IMR-90 (cell line): ENCODE data around the gene ANKRD31. TPM values are rescaled to one million over a fixed set of nuclear protein-coding genes. Genes with fewer than 3 reads are reported as not detected.

Source experiments
- ATAC-seq: fragments of 200-7000 bp; cut with Tn5 transposase; 2 replicates; pipeline ENCODE4 v1.9.1; 2020; ENCODE audit warnings: low read depth, mild to moderate bottlenecking, moderate library complexity
- BruUV-seq: library from RNA; stranded (reverse); fragments of 400-500 nt; replicated peaks from 2 replicates; lab custom pipeline; 2021; lab: Mats Ljungman, UMichigan
- CTCF ChIA-PET: fragments of 300-600 bp; formaldehyde crosslinking; extraction: SDS; loops from one replicate; lab custom pipeline; 2021; ENCODE audit warnings: antibody characterized with exemption; lab: Yijun Ruan, JAX
- POLR2A ChIA-PET: fragments of 300-600 bp; sonication (Branson Sonifier 250); formaldehyde crosslinking; loops from one replicate; lab custom pipeline; 2022; ENCODE audit warnings: antibody characterized with exemption; ENCODE audit not compliant: unreplicated experiment; lab: Charles Lee
- DNase-seq: peaks from one replicate; pipeline ENCODE4 v3.0.0; 2013
- H2AFZ ChIP-seq: replicated peaks from 2 replicates; pipeline ENCODE3; 2013; ENCODE audit warnings: low read length, mild to moderate bottlenecking; ENCODE audit not compliant: poor library complexity
- H2AK5ac ChIP-seq: 2 replicates; pipeline ENCODE4 v1.6.1; 2013; ENCODE audit warnings: low read depth, low read length, inconsistent platforms
- H2AK9ac ChIP-seq: replicated peaks from 2 replicates; pipeline ENCODE3; 2013; ENCODE audit warnings: mild to moderate bottlenecking, low read depth, low read length, moderate library complexity; ENCODE audit not compliant: poor library complexity
- H2BK120ac ChIP-seq: 2 replicates; pipeline ENCODE4 v1.6.1; 2013; ENCODE audit warnings: low read depth, low read length, inconsistent platforms
- H2BK15ac ChIP-seq: 3 replicates; pipeline ENCODE4 v1.6.1; 2013; ENCODE audit warnings: low read depth, low read length, inconsistent platforms
- H2BK20ac ChIP-seq: 2 replicates; pipeline ENCODE4 v1.6.1; 2013; ENCODE audit warnings: low read depth, mild to moderate bottlenecking, inconsistent platforms, low read length, moderate library complexity
- H2BK5ac ChIP-seq: 2 replicates; pipeline ENCODE4 v1.6.1; 2013; ENCODE audit warnings: mild to moderate bottlenecking, low read depth, low read length, inconsistent platforms; ENCODE audit not compliant: poor library complexity, severe bottlenecking
- H3K14ac ChIP-seq: replicated peaks from 2 replicates; pipeline ENCODE4 v1.6.1; 2013; ENCODE audit warnings: low read depth, low read length, inconsistent platforms
- H3K18ac ChIP-seq: 2 replicates; pipeline ENCODE4 v1.6.1; 2013; ENCODE audit warnings: low read depth, low read length, control low read depth
- H3K23ac ChIP-seq: 2 replicates; pipeline ENCODE4 v1.6.1; 2013; ENCODE audit warnings: low read depth, low read length, inconsistent platforms
- H3K27ac ChIP-seq: 2 replicates; pipeline ENCODE4 v1.5.1; 2013; ENCODE audit warnings: mild to moderate bottlenecking, control low read depth, low read length; ENCODE audit not compliant: insufficient read depth
- H3K27me3 ChIP-seq: 2 replicates; pipeline ENCODE4 v1.6.1; 2013; ENCODE audit warnings: low read length; ENCODE audit not compliant: control insufficient read depth, insufficient read depth
- H3K36me3 ChIP-seq: 2 replicates; pipeline ENCODE4 v1.6.1; 2013; ENCODE audit warnings: low read length, mixed read lengths; ENCODE audit not compliant: control insufficient read depth, insufficient read depth
- H3K4ac ChIP-seq: 2 replicates; pipeline ENCODE4 v1.6.1; 2013; ENCODE audit warnings: low read depth, low read length, inconsistent platforms
- H3K4me1 ChIP-seq: 2 replicates; pipeline ENCODE4 v1.6.1; 2013; ENCODE audit warnings: low read length, mixed read lengths; ENCODE audit not compliant: control insufficient read depth, insufficient read depth
- H3K4me2 ChIP-seq: 2 replicates; pipeline ENCODE4 v1.6.1; 2013; ENCODE audit warnings: low read depth, mild to moderate bottlenecking, control low read depth, low read length, moderate library complexity
- H3K4me3 ChIP-seq: 2 replicates; pipeline ENCODE4 v1.5.1; 2013; ENCODE audit warnings: low read depth, mild to moderate bottlenecking, control low read depth, low read length, moderate library complexity; ENCODE audit not compliant: insufficient read depth
- H3K56ac ChIP-seq: 2 replicates; pipeline ENCODE4 v1.6.1; 2013; ENCODE audit warnings: low read length, inconsistent platforms; ENCODE audit not compliant: insufficient read depth; ENCODE audit errors: extremely low read depth
- H3K79me1 ChIP-seq, 2 experiments: 2 replicates each; pipeline ENCODE4 v1.6.1; 2013; ENCODE audit warnings: low read length in 2 of 2, inconsistent platforms in 1 of 2, low read depth in 1 of 2
- H3K9ac ChIP-seq: 2 replicates; pipeline ENCODE4 v1.6.1; 2013; ENCODE audit warnings: low read depth, low read length, control low read depth
- H3K9me1 ChIP-seq: 2 replicates; pipeline ENCODE4 v1.6.1; 2013; ENCODE audit warnings: low read length, inconsistent platforms; ENCODE audit not compliant: insufficient read depth
- H3K9me3 ChIP-seq: 2 replicates; pipeline ENCODE4 v1.6.1; 2013; ENCODE audit warnings: low read length; ENCODE audit not compliant: control insufficient read depth, insufficient read depth
- H4K20me1 ChIP-seq: 2 replicates; pipeline ENCODE4 v1.6.1; 2013; ENCODE audit warnings: low read length, inconsistent platforms; ENCODE audit not compliant: insufficient read depth
- H4K5ac ChIP-seq: 2 replicates; pipeline ENCODE4 v1.6.1; 2013; ENCODE audit warnings: mild to moderate bottlenecking, low read depth, low read length, control low read depth
- H4K8ac ChIP-seq, 2 experiments: 2 replicates each; pipeline ENCODE4 v1.6.1; 2013; ENCODE audit warnings: low read depth in 2 of 2, low read length in 2 of 2, control low read depth in 1 of 2, inconsistent platforms in 1 of 2
- H4K91ac ChIP-seq: 2 replicates; pipeline ENCODE4 v1.6.1; 2013; ENCODE audit warnings: low read depth, low read length, inconsistent platforms; ENCODE audit not compliant: insufficient read depth
- CEBPB ChIP-seq: IDR thresholded peaks from 2 replicates; pipeline ENCODE4 v1.6.1; 2012; ENCODE audit warnings: low read depth, low read length, improper control_type of control experiment
- CHD1 ChIP-seq: IDR thresholded peaks from 2 replicates; pipeline ENCODE4 v1.6.1; 2012; ENCODE audit warnings: low read depth, low read length, improper control_type of control experiment
- FOS ChIP-seq: fragments of 150-350 bp; IDR thresholded peaks from 2 replicates; pipeline ENCODE4 v1.6.1; 2016; ENCODE audit warnings: low read depth, low read length
- MAFK ChIP-seq: IDR thresholded peaks from 2 replicates; pipeline ENCODE4 v1.6.1; 2012; ENCODE audit warnings: low read depth, low read length, improper control_type of control experiment
- MXI1 ChIP-seq: IDR thresholded peaks from 2 replicates; pipeline ENCODE4 v1.6.1; 2012; ENCODE audit warnings: low read depth, mild to moderate bottlenecking, low read length, moderate library complexity, borderline replicate concordance
- POLR2A ChIP-seq: IDR thresholded peaks from 2 replicates; pipeline ENCODE4 v1.6.1; 2012; ENCODE audit warnings: mild to moderate bottlenecking, low read depth, low read length
- RAD21 ChIP-seq: IDR thresholded peaks from 2 replicates; pipeline ENCODE4 v1.6.1; 2012; ENCODE audit warnings: low read length, improper control_type of control experiment
- RFX5 ChIP-seq: IDR thresholded peaks from 2 replicates; pipeline ENCODE4 v1.8.0; 2012; ENCODE audit warnings: low read depth, mild to moderate bottlenecking, low read length, moderate library complexity
- WGBS, 2 experiments: methylation state at CpG; one replicate each; pipeline versions ENCODE4 v1.1.5 to v1.1.7; 2013; ENCODE audit warnings: missing lambda C conversion rate in 2 of 2; ENCODE audit not compliant: insufficient read length in 1 of 2; ENCODE audit errors: extremely low coverage in 2 of 2; 5-methylcytosine and 5-hydroxymethylcytosine counted together
- dilution Hi-C: fragments of 300-500 bp; cut with HindIII; formaldehyde crosslinking; loops from one replicate; pipeline ENCODE4 v1.14.3; 2018; ENCODE audit warnings: low sequenced_read_pairs; ENCODE audit not compliant: unreplicated experiment
- in situ Hi-C: fragments of 300-500 bp; cut with MboI; formaldehyde crosslinking; loops from 3 replicates; pipeline ENCODE4 v1.14.3; 2019; ENCODE audit warnings: low sequenced_read_pairs, inconsistent platforms, mixed read lengths
- intact Hi-C: fragments of 100-400 bp; cut with micrococcal nuclease; formaldehyde crosslinking; loops from 2 replicates; pipeline ENCODE4 v1.10.0; 2022
- polyA plus RNA-seq, 3 experiments: library from polyadenylated mRNA; depleted of rRNA; stranded (reverse); fragments of >200 nt; gene quantifications; 2 replicates each; pipeline ENCODE4 v1.2.3, GENCODE V29; 2012; ENCODE audit warnings: low replicate concordance in 1 of 3
- total RNA-seq: library from RNA; depleted of rRNA; stranded (reverse); fragments of >200 nt; gene quantifications from 2 replicates; pipeline ENCODE4 v1.2.3, GENCODE V29; 2012
- TF ChIP-seq, protein P1 (sequence below): conservative IDR thresholded peaks from 2 replicates; pipeline ENCODE4 v1.5.1; 2012; ENCODE audit warnings: mild to moderate bottlenecking, low read depth, low read length, improper control_type of control experiment
- TF ChIP-seq, protein P2 (sequence below): fragments of 150-350 bp; IDR thresholded peaks from 2 replicates; pipeline ENCODE4 v1.6.1; 2017; ENCODE audit warnings: mild to moderate bottlenecking, antibody characterized with exemption, low read length, low read depth

The ANKRD31 gene
- total and polyA plus RNA-seq, 2 of the 4 experiments (the other 2 are of a cell fraction): under 0.01 to 0.02 TPM

DNA sequence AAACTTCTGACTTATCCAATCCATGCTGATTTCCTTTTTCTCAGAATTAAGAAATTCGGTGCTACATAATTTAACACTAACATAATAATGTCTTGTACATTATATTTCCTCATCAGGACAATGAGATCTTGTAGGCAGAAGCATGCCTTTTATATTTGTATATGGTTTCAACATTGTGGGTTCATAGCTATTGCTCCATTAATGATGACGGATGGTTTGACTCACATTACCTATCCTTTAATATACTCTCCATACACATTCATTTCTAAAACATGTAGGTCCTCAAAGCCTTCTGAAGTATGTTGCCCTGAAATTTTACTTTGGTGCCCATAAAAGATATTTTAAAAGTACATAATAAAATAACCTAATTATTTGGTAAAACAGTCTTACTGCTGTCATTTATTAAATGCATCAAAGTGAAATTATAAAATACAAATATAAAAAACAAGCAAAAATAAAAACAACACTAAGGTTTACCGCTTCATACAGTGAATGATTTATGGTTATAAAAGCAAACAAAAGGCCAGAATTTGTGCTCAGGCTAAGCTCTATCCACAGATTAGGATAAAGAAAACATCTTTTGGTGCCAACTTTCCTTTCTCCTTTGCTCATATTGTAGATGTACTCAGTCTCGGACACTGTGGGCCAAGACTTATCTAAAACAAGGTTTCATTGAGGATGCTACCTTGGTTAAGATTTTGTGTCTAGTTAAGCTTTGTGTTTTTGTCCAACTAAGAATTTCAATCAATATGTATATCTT is 123.1 kb downstream of the ANKRD31 start:
- ATAC-seq: no peak
- Histone ChIP-seq H4K20me1 (no peaks in the 10 kb centered on the region), H4K91ac (no peak overlapping the region), H3K4me1 (no peaks in the 10 kb centered on the region), H3K4ac (no peak overlapping the region), H2BK5ac (no peak overlapping the region), H2AK5ac (no peak overlapping the region), H3K9ac (no peak overlapping the region), H3K27me3 (peaks cover 2% of the 10 kb centered on the region; the same call in 1 of the 2 replicates), H2AK9ac (no peak overlapping the region), H3K4me2 (no peak overlapping the region), H2BK20ac (no peak overlapping the region), H2AFZ (no peak overlapping the region), H3K79me1 (no peaks in the 10 kb centered on the region), H3K9me1 (no peaks in the 10 kb centered on the region), H3K4me3 (no peak overlapping the region), H4K5ac (no peak overlapping the region), H3K36me3 (no peaks in the 10 kb centered on the region), H2BK15ac (no peak overlapping the region), H3K27ac (no peak overlapping the region), H2BK120ac (no peak overlapping the region), H3K23ac (no peak overlapping the region), H3K9me3 (no peaks in the 10 kb centered on the region), H3K56ac (no peak overlapping the region), H4K8ac (no peak overlapping the region), H3K14ac (no peak overlapping the region), H3K18ac (no peak overlapping the region)
- ChIA-PET POLR2A (no interaction called here), CTCF (no interaction called here)
- in situ Hi-C loops: no loop called here
- no CpG with 5 or more reads among the region's 4 CpGs for WGBS, 2 experiments
- DNase-seq: no peak
- intact Hi-C loops: no loop called here
- no TSS peak for BruUV-seq
- dilution Hi-C loops: no loop called here
- TF ChIP-seq CEBPB (no peak), FOS (no peak), MXI1 (no peak), RAD21 (no peak), MAFK (no peak), RFX5 (no peak), CHD1 (no peak), POLR2A (no peak)
- TF ChIP-seq, protein P1, sequence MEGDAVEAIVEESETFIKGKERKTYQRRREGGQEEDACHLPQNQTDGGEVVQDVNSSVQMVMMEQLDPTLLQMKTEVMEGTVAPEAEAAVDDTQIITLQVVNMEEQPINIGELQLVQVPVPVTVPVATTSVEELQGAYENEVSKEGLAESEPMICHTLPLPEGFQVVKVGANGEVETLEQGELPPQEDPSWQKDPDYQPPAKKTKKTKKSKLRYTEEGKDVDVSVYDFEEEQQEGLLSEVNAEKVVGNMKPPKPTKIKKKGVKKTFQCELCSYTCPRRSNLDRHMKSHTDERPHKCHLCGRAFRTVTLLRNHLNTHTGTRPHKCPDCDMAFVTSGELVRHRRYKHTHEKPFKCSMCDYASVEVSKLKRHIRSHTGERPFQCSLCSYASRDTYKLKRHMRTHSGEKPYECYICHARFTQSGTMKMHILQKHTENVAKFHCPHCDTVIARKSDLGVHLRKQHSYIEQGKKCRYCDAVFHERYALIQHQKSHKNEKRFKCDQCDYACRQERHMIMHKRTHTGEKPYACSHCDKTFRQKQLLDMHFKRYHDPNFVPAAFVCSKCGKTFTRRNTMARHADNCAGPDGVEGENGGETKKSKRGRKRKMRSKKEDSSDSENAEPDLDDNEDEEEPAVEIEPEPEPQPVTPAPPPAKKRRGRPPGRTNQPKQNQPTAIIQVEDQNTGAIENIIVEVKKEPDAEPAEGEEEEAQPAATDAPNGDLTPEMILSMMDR: no peak
- TF ChIP-seq, protein P2, sequence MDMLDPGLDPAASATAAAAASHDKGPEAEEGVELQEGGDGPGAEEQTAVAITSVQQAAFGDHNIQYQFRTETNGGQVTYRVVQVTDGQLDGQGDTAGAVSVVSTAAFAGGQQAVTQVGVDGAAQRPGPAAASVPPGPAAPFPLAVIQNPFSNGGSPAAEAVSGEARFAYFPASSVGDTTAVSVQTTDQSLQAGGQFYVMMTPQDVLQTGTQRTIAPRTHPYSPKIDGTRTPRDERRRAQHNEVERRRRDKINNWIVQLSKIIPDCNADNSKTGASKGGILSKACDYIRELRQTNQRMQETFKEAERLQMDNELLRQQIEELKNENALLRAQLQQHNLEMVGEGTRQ: no peak
